GM21717 (cell line): Measurements from ENCODE around the gene SORL1.

Source experiments
- ATAC-seq: cut with Tn5 transposase; IDR thresholded peaks from one replicate; pipeline ENCODE4 v1.9.1; 2021; ENCODE audit warnings: mild to moderate bottlenecking, moderate library complexity; ENCODE audit not compliant: unreplicated experiment

The SORL1 gene

DNA sequence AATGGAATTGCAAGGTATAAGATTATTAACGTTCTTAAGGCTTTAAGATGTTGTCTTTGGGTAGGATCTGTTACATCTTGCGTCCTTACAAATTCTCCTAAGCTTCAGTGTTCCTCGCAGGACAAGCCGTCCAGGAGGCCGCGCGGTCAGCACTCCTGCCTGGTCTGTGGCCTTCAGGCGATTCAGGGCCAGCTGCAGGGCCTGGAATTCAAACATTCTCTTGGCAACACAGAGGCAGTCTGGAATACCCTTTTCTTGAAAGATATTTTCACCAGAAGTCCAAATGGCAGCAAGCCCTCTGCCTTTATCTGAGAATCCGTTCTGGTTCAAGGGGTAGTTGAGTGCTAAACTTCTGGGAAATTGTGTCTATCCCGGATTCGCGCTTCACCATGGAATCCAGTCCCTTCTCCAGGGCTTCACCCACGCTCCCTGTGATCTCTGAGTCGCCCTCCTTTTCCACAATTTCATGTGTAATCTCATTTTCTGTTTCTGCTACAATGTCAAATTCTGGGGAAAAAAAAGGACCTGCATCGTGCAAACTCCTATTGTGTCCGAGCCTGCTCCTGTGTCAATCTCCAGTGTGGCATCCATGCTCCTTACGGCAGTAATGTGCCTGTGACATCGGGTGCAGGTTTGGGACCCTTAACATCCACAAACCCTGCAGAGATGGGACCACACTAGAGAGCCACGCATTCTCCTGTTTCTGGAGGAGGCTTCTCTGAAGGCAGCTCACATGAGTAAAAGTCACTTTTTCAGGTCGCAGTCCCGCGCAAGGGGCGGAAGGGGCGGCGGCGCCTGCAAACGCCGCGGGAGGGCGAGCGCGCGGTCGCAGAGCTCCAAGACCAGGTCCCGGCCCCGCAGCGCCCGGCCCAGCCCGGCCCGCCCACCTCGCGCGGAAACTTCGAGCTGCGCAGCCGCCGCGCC is 25.4 kb upstream of the SORL1 start:
- no peak for ATAC-seq

DNA sequence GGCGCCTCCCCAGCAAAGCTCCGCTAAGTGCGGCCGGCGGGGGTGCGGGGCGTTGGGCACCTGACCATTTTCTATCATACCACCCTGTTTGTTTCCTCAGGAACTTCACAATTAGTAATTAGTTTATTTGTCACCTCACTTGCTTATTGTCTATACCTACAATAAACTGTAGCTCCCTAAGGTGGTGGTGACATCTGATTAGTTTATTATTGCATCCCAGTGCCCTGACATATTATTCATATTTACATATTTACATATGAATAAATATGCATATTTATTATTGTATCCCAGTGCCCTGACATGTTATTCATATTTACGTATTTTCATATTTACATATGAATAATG is 24.7 kb upstream of the SORL1 start:
- no peak for ATAC-seq

DNA sequence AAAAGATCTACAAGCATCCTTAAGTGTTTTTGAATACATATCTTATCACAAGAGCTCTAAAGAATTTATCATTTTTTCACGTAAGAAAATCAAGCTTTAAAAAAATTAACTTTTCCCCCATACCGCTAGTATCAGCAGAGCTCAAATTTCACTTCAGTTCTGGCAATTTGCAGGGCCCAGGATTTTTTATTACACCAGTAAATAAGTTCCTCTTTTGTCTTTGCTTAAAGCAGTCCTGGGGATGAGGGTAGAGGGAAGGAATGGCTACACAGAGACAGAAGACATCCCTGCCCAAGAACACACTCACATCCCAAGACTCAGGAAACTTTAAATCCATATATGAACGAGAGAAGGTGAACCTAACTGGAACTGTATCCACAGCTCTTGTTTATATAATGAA is 22.6 kb upstream of the SORL1 start:
- ATAC-seq, result no peak

DNA sequence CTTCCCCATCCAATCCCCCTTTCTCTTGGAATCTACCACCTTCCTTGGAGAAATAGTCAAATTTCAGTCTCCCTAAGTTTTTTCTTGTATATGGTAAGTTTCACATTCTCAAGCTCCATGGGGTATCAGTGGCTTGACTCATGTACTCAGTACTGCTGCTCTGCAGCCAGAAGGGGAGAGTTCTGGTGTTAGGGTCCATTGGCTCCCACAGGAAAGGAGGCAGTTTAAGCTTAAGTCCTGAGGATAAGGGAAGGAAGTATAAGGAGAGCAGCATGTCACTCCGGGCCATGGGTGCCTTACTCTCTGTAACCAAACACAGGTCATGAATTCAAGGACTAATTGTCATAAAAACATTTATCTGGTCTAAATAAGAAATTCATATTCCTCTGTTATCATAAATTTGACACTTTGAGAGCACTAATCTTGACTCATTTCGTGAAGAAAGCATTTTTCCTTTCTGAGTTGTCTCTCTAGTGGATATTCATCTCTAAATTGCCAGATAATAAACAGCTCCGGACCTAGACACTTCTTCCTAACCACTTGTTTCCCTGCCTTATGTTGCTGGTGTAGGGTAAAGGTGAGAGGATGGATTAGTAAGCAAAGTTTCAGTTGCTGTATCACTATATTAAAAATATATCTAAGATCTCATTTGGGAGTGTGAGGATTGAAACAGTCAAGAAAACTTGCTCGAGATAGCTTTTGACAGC is 20.1 kb upstream of the SORL1 start:
- no peak for ATAC-seq

DNA sequence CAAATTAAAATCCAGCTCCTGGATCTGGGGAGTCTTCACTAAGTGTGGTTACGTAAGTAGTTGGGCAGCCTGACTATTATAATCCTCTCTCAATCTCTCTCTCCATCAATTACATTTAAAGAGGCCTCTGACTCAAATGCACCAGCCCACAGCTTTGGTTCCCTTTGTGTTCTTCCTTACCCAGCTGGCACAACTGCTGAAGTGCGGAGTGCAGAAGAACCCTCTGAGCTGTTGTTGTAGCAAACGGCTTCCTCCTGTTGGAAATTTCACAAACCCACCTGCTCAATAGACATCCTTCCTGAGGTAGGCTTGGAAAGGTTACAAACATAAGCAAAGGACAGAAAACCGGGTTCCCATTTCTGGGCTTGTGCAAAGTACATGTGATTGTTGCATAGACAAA is 17.0 kb upstream of the SORL1 start:
- no peak for ATAC-seq

DNA sequence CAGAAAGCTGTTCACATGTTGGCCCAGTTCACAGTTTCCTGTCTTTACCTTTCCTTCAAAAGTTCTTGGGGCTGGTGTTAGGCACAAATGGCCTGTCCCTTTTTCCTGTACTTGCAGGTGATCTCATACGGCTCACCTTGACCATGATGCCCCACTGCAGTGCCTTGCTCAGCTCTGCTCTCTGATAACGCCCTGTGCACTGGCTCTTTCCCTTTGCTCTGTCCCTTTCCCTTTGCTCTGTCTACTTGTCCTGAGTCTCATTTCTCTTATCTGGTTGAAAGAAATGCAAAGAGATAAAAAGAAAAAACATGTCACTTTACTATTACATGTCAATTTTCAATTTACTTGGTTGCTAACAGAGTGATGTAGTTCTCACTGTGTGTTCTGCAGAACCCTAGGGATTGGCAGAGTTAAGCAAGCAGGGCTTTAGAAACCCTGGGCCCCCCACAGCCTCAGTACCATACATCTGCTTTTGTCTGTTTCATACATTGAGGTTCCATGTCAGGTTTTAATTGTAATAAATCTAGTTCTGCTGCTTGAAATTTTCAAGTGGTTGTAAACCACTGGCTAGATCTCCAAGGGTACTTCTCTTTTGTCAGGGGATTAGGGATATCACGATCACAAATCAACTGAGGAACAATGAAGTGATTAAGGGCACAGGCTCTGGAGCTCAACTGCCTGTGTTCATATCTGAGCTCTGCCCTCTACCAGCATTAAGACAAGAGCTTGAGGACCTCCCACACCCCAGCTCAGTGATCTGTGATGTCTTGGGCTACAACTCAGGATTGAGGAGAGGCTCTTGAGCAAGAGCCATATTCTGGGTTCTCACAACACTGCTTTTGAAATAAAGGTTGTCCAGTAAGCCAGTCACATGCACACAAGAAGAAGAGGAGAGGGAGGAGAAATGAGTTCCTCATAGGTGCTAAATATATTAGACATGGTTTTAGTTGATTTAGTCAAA is 16.3 kb upstream of the SORL1 start:
- no peak for ATAC-seq

DNA sequence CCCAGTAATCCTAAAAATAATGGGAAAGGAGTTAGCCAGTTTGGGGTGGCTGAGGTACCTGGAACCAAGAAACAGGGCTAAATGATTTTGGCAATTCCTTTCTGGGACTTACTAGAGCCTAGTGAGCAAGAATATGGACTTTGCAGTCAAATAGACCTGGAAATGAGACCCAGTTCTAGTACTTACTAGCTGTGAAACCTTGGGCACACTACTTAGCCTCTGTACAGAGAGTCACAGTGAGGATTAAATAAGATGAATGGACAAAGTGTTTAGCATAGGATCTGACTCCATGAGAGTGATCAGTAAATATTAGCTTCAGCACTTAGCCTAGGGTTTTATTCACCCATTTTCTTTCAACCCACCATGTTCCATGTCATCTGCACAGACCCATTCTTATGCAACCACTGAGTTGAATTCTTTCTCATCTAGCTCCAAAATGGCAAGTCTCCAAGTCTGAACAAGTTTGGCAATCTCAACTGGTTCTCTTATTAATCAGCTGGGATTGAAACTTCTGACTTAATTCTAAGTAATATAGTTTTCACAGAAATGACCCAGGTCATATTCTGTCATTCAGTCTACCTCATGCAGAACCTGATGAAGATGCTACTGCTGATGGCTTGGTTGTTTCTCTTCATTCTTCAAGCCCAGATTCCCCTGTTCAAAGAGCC is 15.0 kb upstream of the SORL1 start:
- no peak for ATAC-seq

DNA sequence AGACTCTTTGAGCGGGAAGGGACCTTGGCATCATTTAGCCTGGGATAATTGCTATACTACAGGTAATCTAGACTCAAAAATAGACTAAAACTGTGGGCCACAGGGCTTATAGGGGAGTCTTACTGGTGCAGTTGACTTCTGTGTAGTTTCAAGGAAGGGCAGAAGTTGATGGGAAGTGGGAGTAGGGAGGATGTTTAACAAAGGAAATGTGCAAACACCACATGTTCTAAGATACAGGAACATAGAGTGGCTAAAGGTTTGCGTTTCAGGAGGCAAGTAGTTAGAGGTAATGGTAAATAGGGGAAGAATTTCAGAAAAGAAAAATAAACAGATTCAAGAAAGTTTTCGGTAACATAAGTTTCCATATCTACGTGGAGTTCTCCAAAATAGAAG is 14.4 kb upstream of the SORL1 start:
- no peak for ATAC-seq

DNA sequence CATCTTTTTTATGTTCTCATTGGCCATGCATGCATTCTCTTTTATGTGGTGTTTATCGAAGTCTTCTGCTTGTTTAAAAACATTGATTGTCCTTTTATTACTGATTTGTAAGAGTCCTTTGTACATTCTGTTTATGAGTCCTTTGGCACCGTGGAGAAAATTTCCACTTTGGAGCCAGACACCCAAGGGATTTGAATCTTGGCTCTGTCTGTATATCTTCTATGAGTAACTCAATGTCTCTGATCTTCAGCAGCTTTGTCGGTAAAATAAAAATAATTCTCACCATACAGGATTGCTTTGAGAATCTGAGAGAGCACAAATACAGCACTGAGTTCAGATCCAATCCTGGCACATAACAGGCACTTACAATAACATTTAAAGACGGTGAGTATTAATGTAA is 12.8 kb upstream of the SORL1 start:
- no peak for ATAC-seq

DNA sequence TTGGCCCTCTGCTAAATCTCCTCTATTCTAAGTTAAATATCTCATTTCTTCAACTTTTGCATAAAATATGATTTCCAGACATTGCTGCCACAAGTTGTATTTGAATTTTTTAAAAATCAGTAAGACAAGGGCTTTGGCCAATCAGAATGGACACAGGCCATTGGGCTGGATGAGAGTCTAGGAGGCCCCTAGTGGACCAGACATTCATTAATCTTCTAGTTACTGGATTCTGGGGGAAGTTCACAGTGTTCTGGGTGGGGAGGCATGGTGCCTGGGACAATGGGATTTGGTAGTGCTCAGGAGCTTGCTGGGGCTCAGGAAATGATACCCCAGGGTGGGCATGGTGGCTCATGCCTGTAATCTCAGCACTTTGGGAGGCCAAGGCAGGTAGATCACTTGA is 12.4 kb upstream of the SORL1 start:
- no peak for ATAC-seq

DNA sequence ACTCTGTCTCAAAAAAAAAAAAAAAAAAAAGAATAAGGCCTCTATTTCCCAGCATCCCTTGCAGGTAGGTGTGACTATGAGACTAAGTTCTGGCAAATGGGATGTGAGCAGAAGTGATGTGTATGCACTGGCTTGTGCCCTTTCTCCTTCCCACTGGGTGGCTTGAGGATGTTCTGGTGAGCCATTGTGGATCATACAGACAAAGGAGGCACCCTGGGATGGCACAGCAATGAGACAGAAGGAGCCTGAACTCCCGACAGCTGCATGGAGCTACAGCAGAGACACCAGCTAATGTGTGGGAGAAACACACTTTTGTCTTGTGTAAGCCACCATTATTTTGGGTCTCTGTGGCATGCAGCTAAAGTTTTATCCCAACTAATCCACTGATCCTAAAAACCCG is 10.6 kb upstream of the SORL1 start:
- ATAC-seq, result no peak

DNA sequence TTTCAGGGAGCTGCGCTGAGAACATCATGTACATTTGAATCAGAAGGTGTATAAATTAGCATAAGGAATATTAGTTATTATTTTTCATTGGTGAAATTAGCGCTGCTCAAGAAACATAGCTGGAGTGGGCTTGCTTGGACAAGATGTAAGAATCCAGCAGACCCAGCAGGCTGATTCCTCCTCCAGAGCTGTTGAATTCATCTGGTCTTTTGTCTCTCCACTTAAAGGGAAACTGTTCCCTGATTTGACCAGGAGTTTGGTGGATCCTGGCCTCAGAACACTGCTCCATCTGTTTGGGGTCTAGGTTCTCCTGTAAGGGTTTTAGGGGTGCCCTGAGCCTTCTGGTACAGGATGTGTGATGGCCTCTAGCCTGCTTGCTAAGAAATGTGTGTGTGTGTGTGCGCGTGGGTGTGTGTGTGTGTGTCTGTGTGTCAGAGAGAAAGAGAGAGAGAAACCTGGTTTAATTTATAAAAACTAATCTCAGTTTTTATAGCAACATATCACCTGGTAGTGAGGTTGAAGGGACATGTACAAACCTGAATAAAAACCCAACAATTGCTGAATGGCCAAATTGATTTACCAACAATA is 8.3 kb upstream of the SORL1 start:
- ATAC-seq, result no peak

DNA sequence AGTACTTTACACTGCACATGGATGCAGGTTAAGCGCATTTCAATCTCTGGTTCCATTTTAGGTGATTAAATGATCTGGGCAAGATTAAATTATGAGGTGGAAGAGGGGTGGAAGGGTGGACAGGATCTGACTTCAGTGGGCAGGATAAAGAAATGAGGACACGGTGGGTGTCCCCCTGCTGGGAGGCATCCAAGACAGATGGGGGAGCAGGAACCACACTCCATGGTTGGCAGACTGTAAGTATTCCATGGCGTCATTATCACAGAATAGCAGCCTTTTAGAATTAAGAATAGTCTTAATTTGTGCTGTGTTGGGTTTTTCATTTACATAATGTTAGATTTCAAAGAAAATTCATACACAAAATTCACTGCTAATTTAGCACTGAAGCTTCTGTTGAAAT is 7.6 kb upstream of the SORL1 start:
- ATAC-seq, result no peak

DNA sequence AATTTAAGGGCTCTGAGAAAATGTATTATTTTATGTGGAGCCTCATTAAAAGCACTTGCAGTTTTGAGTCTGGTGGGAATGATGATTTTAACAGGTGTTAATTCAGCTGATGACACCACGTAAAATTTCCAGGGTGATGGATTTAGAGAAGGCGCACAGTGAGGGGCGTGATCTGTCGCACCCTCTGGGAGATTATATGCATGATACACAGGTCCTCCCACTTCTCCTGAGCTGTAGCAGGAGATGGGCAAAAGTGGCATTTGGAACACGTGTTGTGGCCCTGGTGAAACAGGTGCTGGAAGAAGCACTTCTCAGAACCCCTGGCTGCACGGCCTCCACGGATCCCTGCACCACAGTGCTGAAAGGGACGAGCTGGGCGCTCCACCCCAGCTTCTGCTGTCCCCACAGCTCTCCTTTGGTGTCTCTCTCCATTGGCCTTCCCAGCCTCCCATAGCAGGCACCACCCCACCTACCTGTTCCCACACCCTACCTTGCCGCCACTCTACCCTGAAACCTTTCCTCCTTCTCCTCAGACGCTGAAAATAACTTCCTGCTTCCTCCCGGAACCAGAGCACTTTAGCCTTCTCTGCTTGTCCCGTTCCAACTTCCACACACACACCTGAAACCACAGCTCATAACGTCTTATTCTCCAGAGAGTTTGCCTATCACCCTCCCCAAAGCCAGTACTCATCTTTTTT is 6.9 kb upstream of the SORL1 start:
- no peak for ATAC-seq

DNA sequence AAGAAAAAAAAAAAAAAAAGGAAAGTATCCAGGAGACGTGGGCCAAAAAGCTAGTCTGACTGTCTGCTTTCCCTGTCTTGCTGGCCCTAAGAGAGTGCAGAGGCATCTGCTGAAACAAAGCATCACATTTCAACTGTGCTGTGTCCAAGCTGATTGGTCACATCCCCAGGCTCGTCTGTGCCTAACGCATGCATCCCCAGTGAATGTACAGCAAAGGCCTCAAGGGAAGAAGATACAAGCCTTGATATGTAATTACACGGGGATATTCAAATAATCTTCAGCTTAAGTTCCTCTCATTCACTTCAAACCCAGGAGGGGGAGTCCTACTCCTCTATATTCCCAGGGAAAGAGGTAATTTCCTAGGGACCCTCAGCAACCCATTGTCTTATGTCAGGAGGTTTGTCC is 5.4 kb upstream of the SORL1 start:
- no peak for ATAC-seq

DNA sequence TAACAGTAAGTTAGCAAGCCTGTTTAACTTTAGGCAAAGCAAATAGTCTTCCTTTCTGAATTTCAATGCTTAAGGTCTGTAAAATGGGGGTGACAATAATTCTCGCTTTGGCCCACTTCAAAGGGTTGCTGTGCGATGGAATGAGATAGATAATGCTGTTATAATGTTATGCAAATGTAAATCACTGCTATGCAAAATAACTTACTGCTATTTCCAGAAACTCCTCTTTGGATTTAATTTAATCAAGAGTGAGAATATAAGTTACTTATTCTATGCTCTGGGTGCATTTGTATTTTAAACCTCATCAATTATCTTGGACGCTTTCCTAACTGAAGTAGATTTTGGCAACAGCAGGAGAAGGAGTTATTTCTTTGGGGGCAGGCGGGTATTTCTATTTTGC is 4.1 kb upstream of the SORL1 start:
- ATAC-seq, result no peak

DNA sequence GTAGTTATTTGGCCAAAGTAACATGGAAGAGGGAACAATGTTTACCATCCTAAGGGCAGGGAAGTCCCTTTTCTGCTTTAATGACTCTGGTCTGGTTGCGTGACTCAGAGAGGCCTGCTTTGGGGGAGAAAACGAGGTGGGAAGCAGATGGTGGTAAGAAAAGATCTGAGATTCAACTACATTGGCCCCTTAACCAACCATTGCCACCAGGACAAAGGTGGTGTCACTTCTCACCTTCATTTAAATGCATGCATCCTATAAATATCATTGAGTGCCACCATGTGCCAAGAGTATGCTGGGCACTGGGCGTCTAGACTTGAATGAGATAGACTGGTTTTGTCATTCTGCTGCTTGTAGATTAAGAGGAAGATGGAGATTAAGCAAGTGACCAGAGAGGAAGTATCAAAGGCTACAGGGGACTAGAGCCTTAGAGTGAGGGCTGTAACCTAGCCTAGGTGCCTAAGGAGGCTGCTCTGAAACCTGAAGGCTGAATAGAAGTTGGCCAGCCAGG is 3.6 kb upstream of the SORL1 start:
- ATAC-seq, result no peak

DNA sequence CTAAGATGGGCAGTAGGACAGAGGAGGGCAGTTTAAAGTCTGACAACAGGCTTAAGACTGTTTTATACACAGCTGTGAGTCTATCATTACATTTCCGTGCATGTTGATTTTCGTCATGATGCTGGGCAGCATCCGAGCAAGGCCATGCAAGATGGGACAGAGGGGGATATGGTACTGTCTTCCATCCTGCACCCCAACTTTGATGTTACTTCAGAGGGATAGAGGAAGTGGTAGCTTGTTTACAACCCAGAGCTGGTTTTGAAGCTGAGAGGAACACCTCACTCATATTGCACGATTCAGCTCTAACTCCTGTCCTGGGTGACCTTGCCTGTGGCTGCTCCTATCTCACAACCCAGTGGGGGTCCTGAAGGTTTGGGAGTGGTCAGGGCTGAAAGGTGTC is 3.0 kb upstream of the SORL1 start:
- no peak for ATAC-seq

DNA sequence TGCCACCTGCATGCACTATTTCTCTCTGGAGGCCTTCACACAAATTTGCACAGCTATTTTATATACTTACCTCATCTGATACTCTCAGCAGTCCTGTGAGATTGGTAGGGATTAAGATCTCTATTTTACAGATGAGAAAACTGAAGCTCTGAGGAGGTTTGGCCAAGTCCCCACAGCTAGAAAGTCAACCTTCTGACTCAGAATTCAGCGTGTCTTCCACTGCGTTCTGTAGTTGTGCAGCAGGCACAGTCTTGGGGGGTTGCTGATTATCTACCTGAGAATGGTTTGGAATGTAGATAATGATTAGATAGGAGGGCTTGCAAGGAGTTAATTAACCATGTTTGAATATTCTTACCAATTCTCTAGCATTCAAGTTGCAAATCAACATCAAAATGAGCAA is 2.5 kb upstream of the SORL1 start:
- no peak for ATAC-seq

DNA sequence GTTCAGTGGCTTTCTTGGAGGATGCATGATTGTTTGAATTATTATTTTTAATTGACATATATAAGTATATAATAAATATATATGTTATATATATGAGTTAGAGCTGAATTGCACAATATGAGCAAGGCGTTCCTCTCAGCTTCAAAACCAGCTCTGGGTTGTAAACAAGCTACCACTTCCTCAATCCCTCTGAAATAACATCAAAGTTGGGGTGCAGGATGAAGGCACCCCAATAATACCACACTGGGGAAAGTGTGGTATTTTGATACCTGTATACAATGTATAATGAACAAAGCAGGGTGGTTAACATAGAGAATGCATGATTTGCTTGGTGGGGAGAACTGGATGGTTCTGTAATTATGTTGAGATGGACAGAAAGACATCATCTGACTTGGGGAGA is 1.7 kb upstream of the SORL1 start:
- ATAC-seq, result no peak
